ENCODE results near the gene KNDC1.

- TF ChIP-seq EGR1 (IDR thresholded peaks at IDR 0.05; ENCODE audit: borderline replicate concordance in 1 of 2, low read depth in 2 of 2, low read length in 2 of 2) (no peak), NFIC (IDR thresholded peaks at IDR 0.05; ENCODE audit: low read depth, low read length) (no peak), CTCF (IDR thresholded peaks at IDR 0.05 in 2 of 3, conservative IDR thresholded peaks at IDR 0.05 in 1 of 3; ENCODE audit: control insufficient read depth in 2 of 3, extremely low read depth in 1 of 3, insufficient read depth in 1 of 3, low read depth in 3 of 3, low read length in 3 of 3) (no peak), POLR2AphosphoS5 (IDR thresholded peaks at IDR 0.05; ENCODE audit: low read length) (no peak), NR2F1 (conservative IDR thresholded peaks at IDR 0.05) (no peak), RFX5 (IDR thresholded peaks at IDR 0.05; ENCODE audit: low read depth, low read length) (no peak)
Measured at GRCh38 chr10:133179651-133180050, 19.6 kb downstream of the KNDC1 start.
